Fibroblast of peridontal ligament (primary cell): ENCODE data around the gene BTBD1.
"Not testable (repeated sequence)": the region's sequence is repeated elsewhere in the genome, so short reads cannot be mapped to it uniquely, and the experiment has no call there.

Source experiments
- DNase-seq: peaks from one replicate; pipeline ENCODE4 v3.0.0-alpha.2; 2010; ENCODE audit errors: extremely low read depth

BTBD1 gene

DNA sequence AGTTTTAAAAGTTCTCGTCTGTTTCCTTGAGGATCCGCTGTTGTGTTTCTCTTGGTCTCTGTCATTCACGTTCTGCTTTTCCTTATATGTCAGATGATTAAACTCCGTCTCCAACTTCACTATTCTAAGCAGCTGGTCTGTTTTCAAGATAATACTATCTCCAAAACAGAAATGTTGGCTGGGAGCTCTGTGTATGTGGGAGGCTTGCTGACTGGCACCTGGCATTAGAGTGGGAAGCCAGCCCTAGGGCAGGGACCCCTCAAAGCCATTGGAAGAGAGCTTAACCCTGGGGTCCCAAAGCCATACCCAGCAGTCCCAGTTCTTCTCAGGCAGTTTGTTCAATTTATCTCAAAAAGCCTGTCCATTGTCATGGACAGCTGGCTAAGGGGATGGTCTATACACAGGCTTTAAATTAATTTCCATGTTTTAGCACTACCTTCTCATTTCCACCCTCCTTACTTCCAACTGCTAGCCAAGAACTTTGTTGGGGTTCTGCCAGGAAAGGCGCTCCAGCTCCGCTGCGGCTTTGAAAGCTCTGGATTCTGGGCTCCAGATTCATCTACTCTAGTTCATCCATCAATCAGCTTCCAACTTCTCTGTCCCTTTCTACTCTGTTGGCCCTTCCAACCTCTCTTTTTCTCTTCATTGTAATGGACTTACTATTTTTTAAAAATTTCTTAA lies 9.2 kb downstream of the BTBD1 start:
- no peak for DNase-seq

DNA sequence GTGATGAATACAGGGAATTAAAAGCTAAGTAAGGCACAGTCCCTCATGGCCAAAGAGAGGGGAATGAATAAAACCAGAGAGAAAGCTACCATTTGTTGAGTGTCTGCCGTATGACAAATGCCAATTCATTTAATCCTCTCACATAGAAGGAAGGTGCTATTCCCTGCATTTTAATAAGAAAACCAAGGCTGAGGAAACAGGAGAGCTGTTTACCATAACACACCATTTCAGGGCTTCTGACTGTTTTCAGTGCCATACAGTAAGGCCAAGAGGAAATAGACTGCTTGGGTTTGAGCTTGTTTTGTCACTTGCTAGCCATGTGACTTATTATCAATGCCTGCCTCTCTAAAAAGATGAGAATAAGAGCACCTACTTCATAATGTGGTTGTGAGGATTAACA lies 10.1 kb downstream of the BTBD1 start:
- no peak for DNase-seq

DNA sequence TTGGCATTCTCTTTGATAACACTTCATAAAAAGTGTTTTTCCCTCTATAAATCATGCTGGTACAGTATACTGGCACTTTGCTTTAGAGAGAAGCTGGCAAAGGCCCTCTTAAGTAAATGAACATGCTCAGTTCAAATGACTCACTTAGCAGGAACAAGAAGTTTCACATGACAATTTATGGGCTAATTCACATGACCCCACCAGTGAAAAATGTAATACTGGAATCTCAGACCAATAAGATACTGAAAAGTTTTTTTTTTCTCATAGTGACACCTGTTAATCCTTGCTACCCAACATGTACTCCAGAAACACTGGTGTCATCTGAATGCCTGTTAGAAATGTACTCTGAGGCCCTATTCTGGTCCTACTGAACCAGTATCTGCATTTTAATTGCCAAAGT lies 13.9 kb downstream of the BTBD1 start:
- peak; percentile 75 for DNase-seq

DNA sequence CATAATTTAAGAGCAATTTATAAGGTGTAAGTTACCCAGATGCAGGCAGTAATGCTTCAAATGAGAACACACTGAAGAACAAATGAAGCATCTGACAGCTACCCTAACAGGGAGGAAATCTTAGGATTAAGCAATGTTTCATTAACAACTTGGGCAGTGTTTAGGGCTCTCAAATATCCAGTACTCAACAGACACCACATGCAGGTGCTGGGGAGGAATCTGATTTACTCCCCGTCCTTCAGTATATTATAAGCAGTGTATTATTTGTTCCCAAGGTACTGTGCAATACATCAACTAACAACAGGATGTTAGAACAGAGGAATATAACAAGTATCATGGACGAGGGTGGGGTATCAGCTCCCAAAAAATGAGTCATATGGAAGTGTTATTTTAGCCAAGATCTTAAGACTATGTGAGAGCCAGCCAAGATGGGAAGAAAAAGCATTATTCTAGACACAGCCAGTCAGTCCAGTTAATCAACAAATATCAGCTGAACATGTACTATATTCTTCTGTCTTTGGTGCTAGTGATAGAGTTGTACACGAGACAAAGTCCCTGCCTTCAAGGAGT lies 20.4 kb downstream of the BTBD1 start:
- DNase-seq: peak; percentile 82

DNA sequence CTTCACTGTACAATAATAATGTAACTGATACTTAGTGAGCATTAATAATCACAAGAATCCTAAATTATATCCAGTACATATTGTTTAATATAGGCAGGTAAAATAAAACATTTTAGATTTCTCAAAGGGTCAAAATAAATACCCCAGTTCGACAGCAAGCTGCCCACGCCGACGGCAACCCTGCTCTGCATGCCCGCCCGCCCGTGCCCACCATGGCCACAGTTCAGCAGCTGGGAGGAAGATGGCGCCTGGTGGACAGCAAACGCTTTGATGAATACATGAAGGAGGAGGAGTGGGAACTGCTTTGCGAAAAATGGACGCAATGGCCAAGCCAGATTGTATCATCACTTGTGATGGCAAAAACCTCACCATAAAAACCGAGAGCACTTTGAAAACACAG lies 22.9 kb downstream of the BTBD1 start:
- no peak for DNase-seq

DNA sequence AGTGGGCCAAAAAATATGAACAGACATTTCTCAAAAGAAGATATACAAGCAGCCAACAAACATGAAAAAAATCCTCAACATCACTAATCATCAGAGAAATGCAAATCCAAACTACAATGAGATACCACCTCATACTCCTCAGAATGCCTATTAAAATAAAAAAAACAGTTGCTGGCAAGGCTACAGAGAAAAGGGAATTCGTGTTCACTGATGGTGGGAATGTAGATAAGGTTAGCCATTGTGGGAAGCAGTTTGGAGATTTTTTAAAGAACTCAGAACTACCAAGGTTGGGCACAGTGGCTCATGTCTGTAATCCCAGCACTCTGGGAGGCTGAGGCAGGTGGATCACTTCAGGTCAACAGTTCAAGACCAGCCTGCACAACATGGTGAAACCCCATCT lies 27.8 kb downstream of the BTBD1 start:
- no peak for DNase-seq

DNA sequence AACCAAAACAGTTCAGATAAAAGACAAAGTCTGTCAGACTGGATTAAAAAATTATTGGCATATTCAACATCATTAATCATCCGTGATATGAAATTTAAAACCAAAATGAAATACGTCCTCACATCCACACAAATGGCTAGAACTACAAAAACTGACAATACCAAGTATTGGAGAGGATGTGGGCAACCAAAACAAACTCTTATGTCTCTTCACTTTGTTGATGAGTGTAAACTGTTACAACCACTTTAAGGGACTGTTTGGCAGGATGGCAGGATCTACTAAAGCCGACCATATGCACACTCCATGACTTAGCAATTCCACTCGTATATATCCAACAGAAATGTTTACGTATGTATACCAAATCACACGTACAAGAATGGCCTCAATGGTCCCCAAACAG lies 30.8 kb downstream of the BTBD1 start:
- DNase-seq: no peak

DNA sequence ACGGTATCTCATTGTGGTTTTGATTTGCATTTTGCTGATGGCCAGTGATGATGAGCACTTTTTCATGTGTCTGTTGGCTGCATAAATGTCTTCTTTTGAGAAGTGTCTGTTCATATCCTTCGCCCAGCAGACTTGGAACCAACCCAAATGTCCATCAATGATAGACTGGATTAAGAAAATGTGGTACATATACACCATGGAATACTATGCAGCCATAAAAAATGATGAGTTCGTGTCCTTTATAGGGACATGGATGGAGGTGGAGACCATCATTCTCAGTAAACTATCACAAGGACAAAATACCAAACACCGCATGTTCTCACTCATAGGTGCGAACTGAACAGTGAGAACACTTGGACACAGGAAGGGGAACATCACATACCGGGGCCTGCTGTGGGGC lies 35.8 kb downstream of the BTBD1 start:
- not testable (repeated sequence) for DNase-seq

DNA sequence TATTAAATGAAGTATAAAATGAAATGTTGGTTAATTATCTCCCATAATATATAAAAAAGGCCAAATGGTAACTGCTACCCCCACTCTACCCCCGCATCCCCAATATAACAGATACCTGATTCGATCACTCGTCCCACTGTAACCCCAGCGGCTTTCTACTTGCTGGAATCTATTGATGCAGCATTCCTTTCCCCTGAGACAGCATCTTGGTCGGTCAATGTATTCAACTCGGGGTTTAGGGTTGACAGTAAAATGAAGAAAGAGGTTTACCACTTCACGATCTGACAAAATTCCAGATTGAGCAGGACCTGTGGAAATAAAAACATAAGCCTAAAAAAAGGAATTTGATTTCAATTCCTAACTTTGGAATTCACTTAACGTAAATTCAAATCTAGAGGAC lies 37.0 kb downstream of the BTBD1 start:
- DNase-seq: no peak

DNA sequence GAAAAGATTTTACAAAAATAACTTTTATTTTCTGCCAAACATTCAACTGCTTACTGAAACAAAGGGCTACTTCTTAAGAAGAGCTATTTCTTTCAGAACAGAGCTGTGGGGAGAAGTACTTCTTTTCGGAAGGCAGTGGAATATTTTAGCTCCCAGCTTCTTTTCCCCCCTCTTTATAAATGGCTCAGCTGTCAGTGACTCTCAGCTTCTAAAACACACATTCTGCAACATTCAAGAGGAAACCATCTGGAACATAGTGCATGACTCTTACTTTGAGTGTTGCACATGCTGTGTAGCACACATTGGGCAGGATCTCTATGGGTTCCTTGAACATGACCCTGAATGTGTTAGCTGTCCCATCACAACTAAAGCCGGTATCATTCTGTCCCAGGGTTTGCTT lies 48.6 kb downstream of the BTBD1 start:
- no peak for DNase-seq

DNA sequence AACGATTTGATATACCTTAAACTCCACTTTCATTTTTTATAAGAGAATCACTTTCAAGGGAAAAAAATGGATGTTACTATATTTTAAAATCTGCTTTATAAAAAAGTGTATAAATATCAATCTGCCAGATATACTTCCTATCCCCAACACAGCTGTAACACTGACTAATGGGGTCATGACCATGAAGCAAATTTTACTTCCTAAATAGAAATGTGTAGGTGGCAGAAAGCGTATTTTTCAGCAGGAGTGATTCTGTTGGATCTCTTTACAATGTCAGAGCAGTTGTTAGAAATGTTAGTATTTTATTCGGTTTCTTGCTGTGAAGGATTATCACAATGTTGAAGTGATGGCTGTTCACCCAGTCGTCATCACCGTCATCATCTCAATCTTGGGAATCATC lies 50.1 kb downstream of the BTBD1 start:
- DNase-seq: no peak

DNA sequence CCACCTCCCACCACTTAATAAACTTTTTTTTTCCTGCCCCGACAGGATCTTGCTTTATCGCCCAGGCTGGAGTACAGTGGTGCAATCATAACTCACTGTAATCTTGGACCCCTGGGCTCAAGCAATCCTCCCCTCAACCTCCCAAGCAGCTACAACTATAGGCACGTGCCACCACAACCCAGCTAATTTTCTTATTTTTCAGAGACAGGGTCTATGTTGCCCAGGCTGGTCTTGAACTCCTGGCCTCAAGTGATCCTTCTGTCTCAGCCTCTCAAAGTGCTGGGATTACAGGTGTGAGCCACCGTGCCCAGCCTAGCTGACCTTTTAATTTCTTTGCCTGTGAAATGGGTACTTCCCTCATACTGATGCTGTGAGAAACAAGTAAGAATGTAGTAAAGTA lies 51.7 kb downstream of the BTBD1 start:
- no peak for DNase-seq

DNA sequence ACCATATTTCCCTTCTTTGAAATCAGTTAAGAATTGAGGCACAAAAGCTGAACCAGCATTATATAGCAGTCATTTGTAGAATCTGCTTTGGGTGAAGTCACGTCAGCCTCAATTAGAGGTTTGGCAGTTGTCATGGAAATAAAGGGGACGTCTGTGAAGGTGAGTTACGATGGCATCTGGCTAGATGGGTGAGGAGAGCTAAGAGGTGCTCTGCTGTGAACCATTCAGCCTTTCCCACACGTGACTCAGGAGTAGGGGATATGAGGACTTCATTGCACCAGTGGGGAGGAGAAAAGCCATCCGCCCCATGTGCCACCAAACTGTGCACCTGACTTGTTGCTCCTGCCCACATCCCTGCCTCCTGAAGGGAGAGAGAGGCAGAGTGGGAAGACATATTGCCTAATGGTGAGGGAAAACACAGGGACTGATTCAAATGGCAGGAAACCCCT lies 52.8 kb downstream of the BTBD1 start:
- no peak for DNase-seq

DNA sequence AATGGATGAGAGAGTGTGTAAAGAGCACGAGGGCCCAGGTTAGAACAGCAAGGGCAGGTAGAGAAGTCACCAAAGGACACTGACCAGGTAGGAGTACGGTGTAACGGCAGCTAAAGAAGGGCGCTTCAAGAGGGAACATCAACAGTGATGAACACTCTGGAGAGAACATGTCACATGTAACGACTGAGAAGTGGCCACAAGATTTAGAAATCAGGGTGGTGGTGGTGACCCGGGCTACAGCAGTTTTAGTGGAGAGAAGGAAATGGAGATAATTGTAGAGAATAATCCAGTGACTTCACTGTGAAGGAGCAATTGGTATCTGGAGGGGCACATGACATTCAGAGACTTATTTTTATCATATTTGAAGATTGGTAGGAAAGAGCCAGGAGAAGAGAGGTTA lies 54.4 kb downstream of the BTBD1 start:
- no peak for DNase-seq

DNA sequence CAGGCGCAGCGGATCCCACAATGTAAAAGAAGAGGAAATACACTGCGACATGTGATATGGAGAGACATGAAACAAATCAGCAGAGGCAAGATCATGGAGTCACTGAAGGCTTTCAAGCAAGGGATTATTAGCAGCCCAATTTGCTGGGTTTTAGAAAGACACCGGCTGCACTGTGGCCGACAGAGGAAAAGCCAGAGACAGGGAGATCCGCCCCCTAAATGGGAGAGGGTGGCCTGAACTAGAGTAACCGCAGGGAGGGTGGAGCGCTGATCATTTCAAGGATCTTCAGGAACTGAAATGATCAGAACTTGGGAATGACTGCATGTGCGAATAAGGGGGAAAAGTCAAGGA lies 55.0 kb downstream of the BTBD1 start:
- no peak for DNase-seq

DNA sequence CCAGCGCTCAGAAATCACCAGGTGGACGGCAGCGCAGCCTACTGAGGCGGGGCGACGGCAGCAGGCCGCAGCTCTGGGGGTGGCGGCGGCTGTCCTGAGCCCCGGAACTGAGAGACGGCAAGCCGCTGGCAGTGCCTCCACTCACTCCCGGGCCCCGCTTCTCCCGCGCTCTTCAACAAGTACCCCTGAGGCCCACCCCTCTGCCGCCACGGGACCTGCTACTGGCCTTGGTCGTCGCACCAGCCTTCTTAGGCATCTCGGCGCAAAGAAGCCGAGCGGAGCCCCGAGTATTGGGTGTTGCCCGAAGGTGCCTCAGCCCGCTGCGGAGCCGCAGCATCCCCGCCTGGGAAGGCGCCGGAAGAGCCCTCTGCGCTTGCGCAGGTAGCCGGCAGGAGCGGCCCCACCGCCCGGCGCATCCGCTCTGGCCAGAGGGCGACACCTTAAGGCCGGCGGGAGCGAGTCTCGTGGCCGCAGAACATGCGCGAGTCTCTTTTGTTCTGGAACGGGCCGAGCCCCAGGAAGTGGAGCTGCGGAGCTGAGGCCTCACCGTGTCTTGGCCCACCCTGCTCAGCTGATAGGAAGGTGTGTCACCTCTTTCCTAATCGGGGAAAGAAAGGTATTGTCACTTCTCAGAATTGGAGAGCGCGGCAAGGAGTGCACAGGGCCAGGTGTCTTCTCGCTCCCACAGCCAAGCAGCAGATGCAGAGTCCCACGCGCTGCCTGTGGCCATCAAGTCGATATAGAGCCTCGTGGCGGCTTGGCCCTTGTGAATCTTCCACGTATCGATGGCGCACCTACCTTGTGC lies 55.6 kb downstream of the BTBD1 start, which contains the start of gene C15orf40:
Gene C15orf40, minus strand, starts transcription at position 369 of the 805 bp plus-strand sequence. Its CDS starts 32 bp downstream, at position 337.
- peak; percentile 85 for DNase-seq

DNA sequence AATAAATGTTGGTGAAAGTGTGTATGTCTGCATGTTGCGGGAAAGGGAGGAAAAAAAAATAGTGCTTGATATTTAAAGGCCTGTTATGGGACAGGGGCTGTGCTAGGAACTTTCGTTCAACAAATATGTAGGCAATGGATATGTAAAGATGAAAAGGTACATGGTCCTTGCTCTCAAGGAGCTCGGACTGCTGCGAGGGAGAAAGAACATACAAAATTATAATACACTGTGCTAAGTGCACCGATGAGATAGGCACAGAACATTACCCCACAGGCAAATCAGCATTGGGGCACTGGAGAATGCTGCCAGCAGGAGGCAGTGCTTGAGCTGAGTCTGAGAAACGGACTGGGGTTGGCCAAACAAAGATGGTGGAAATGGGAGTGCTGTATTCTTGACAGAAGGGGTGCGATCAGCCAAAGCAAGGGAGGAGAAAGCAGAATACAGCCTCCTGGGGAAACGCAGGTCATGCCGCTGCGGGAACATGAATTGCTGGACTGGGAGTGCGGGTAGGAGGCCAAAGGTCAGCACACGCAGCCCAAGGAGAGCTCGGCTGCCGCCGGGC lies 56.3 kb downstream of the BTBD1 start:
- peak; percentile 82 for DNase-seq

DNA sequence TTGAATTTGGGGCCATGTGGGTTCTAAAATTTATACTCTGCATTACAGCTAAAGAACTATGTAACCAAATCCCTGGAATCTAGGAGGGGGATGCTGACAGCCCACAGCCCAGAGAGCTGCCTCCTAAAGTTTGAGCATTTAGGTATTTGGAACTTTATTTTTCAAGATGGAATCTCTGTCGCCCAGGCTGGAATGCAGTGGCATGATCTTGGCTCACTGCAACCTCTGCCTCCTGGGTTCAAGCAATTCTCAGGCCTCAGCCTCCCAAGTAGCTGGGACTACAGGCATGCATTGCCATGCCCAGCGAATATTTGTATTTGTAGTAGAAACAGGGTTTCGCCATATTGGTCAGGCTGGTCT lies 66.4 kb downstream of the BTBD1 start:
- not testable (repeated sequence) for DNase-seq

DNA sequence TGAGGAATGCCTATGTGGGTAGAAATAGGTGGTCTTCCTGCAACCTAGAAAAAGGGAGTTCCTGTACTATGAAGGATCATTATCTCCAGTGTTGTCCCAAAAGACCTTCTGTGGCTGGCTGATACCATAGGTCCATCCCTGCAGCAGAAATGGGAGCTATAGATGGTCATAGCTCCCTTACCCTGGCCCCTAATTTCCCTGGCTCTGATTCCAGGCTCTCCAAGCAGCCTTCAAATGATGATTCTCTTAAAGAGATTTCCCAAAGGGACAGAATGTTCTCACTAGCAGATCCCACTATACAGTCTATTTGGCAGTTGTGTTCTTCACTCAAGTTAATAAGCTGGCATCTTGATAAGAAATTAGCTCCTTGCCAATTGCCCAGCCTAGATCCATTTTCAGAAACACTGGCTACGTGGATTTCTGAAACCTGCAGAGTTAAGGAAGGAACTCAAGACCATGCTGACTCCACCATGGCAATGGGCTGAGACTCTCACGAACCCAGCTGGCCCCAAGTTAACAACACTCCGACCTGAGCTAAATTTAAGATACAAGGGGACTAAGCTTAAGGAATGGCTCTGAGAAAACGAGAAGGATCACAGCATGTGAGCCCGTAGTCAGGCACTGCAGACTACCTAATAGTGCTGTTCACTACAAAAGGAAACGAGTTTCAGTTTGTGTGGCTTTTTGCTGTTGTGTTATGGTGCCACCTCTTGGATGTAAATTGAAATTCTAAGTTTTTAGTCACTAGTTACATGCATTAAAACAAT lies 67.0 kb downstream of the BTBD1 start:
- peak; percentile 86 for DNase-seq

DNA sequence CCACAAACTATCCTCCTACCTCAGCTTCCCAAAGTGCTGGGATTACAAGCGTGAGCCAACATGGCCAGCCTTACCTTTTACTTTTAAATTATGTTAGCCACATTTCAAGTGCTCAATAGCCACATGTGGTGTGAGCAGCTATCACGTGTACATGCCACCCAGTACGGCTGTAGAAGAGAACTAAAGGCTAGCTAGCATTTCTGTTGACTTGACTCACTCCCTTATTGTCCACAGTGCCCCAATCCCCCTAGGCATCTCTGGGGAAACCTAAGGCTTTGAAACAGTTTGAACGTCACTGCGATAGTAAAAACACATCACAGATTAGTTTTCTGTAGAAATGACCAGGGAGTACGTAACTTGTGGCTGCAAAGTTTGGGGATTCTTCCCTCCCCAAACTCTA lies 67.6 kb downstream of the BTBD1 start:
- peak; percentile 16 for DNase-seq

DNA sequence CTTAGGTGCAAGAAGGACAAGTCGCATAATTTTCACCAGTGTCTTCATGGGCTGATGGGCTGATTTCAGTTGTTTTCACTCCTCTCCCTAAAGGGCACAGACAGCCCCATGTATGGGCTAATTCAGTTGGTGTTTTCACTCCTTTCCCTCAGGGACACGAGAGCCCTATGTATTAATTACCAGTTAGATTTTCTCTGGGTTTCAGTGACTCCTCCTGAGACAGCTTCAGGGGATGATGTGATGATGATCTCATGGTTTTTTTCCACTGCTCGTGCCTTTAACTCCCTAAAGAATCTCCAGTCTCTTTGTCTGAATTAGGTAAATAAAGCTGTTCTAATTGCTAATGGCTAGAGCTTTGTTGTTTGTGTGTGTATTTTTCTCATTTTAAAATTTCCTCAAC lies 71.1 kb downstream of the BTBD1 start:
- DNase-seq: peak; percentile 15

DNA sequence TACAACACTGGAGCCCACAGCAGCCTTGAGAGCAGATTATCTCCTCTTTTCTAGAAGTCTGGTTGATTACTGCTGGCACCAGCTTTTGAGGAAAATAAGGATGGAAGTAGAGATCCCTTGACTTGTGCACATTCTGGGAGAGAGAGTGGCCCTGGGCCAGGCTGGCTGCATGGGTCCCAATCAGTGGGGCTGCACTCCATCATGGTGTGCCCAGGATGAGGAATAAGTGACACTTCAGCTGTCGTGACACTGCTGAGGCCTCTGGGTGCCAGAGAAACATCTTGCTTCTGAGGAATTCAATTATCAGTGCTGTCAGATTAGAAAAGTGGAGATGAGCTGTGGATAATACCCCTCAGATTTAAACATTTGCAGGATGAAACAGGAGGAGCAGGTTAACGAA lies 72.0 kb downstream of the BTBD1 start:
- no peak for DNase-seq
